Colonic mucosa (tissue), 4 donors: ENCODE results near the gene TIAM1. TPM values are rescaled to one million over a fixed set of nuclear protein-coding genes. Genes with fewer than 3 reads are reported as not detected.

Experiments
- DNase-seq: peaks from one replicate; pipeline ENCODE4 v3.0.0-alpha.2; 2020
- H3K27ac ChIP-seq: fragments of 200-600 bp; one replicate; pipeline ENCODE4 v1.8.0; 2021
- H3K27me3 ChIP-seq: fragments of 200-600 bp; one replicate; pipeline ENCODE4 v1.8.0; 2021
- H3K36me3 ChIP-seq: fragments of 200-600 bp; one replicate; pipeline ENCODE4 v1.8.0; 2021
- H3K4me1 ChIP-seq: fragments of 200-600 bp; one replicate; pipeline ENCODE4 v1.8.0; 2021; ENCODE audit warnings: mild to moderate bottlenecking
- H3K4me3 ChIP-seq: fragments of 200-600 bp; one replicate; pipeline ENCODE4 v1.8.0; 2021
- H3K9ac ChIP-seq, 2 donors: one replicate each; pipeline ENCODE4 v1.7.0; 2013; ENCODE audit warnings: control low read depth in 2 of 2, low read depth in 2 of 2, low read length in 2 of 2
- H3K9me3 ChIP-seq: fragments of 200-600 bp; one replicate; pipeline ENCODE4 v1.8.0; 2021
- CTCF ChIP-seq: fragments of 200-600 bp; IDR thresholded peaks from one replicate; pipeline ENCODE4 v1.8.0; 2022; ENCODE audit warnings: antibody characterized with exemption, mild to moderate bottlenecking
- intact Hi-C: fragments of 100-400 bp; cut with DNase I; formaldehyde crosslinking; loops from one replicate; pipeline ENCODE4 v1.14.1; 2022
- total RNA-seq, 2 donors: library from RNA; stranded (reverse); fragmentation: NEBNext Ultra II Directional in 1 of 2; extraction: Animal tissue kit (Norgen Biotek cat#: 25700) in 1 of 2; gene quantifications; one replicate each; pipeline ENCODE4 v1.2.1, GENCODE V29; 2021
- donor health status: healthy.
- donor health status: DM: no; HTN: no; CAD: no.
- donor health status: DM: no; HTN: no; CAD: no.

Gene TIAM1
- total RNA-seq, 2 donors from 2014 or later = 5.7 to 5.8 TPM

GRCh38 chr21:31225713-31226112 is 118.3 kb downstream of the TIAM1 start:
- no peak for TF ChIP-seq CTCF
- intact Hi-C loops = no loop called here
- Histone ChIP-seq H3K4me3 (no peak overlapping the region), H3K4me1 (no peaks in the 10 kb centered on the region), H3K36me3 (no peaks in the 10 kb centered on the region), H3K9ac (no peak overlapping the region), H3K9me3 (no peaks in the 10 kb centered on the region), H3K27ac (no peak overlapping the region), H3K27me3 (no peaks in the 10 kb centered on the region)
- DNase-seq = no peak

GRCh38 chr21:31222142-31222541 is 121.9 kb downstream of the TIAM1 start:
- Histone ChIP-seq H3K4me1 (no peaks in the 10 kb centered on the region), H3K4me3 (no peak overlapping the region), H3K9me3 (no peaks in the 10 kb centered on the region), H3K9ac (no peak overlapping the region), H3K27ac (no peak overlapping the region), H3K36me3 (no peaks in the 10 kb centered on the region), H3K27me3 (no peaks in the 10 kb centered on the region)
- no peak for TF ChIP-seq CTCF
- intact Hi-C loops = no loop called here
- DNase-seq = no peak

GRCh38 chr21:31221043-31221442 is 123.0 kb downstream of the TIAM1 start:
- intact Hi-C loops = no loop called here
- no peaks in the 10 kb centered on the region for H3K9me3 ChIP-seq
- no peak overlapping the region for H3K4me3 ChIP-seq
- H3K27me3 ChIP-seq = no peaks in the 10 kb centered on the region
- no peak for DNase-seq
- H3K4me1 ChIP-seq = no peaks in the 10 kb centered on the region
- TF ChIP-seq CTCF = no peak
- no peaks in the 10 kb centered on the region for H3K36me3 ChIP-seq
- H3K9ac ChIP-seq = no peak overlapping the region
- H3K27ac ChIP-seq = no peak overlapping the region

- Histone ChIP-seq H3K9ac (no peak overlapping the region), H3K36me3 (no peaks in the 10 kb centered on the region), H3K9me3 (no peaks in the 10 kb centered on the region), H3K4me3 (no peak overlapping the region), H3K27me3 (no peaks in the 10 kb centered on the region), H3K27ac (no peak overlapping the region), H3K4me1 (no peaks in the 10 kb centered on the region)
- intact Hi-C loops = no loop called here
- DNase-seq = no peak
- no peak for TF ChIP-seq CTCF
Measured at GRCh38 chr21:31220575-31220974, 123.5 kb downstream of the TIAM1 start.

GRCh38 chr21:31218830-31219608 is 125.0 kb downstream of the TIAM1 start:
- intact Hi-C loops = no loop called here
- no peak overlapping the region for H3K4me3 ChIP-seq
- no peak overlapping the region for H3K9ac ChIP-seq
- peak; percentile 66 for DNase-seq
- H3K9me3 ChIP-seq = no peaks in the 10 kb centered on the region
- no peaks in the 10 kb centered on the region for H3K4me1 ChIP-seq
- TF ChIP-seq CTCF = no peak
- no peaks in the 10 kb centered on the region for H3K36me3 ChIP-seq
- H3K27me3 ChIP-seq = no peaks in the 10 kb centered on the region
- no peak overlapping the region for H3K27ac ChIP-seq
